Chondrocyte (in vitro differentiated cells): ENCODE data around the gene TMEM234. TPM values are rescaled to one million over a fixed set of nuclear protein-coding genes. Genes with fewer than 3 reads are reported as not detected.

Experiments used
- total RNA-seq: library from RNA; stranded (reverse); gene quantifications from 3 replicates; pipeline ENCODE4 v1.2.1, GENCODE V29; 2021

Gene TMEM234
- total RNA-seq, 1 donor from 2014 or later = 22.8 TPM

Other genes with a start within 250 kb of the TMEM234 start
- gene KHDRBS1, start 208.5 kb downstream of the TMEM234 start, total RNA-seq = 90.5 to 136 TPM (median 95.1 TPM) in 3 replicates
- 13.9 to 15.8 TPM (median 14.1 TPM) in 3 replicates for gene TMEM39B, start 149.4 kb downstream of the TMEM234 start, total RNA-seq
- 66.3 to 89.3 TPM (median 80.9 TPM) in 3 replicates for gene KPNA6, start 114.3 kb downstream of the TMEM234 start, total RNA-seq
- 78.3 to 86.7 TPM (median 84.3 TPM) in 3 replicates for gene TXLNA, start 42.7 kb downstream of the TMEM234 start, total RNA-seq
- gene CCDC28B, start 21.8 kb downstream of the TMEM234 start, total RNA-seq = 29.7 to 32.9 TPM (median 30.7 TPM) in 3 replicates
- 1.5 to 3.3 TPM (median 2.0 TPM) in 3 replicates for gene IQCC, start 16.7 kb downstream of the TMEM234 start, total RNA-seq
- not detected in 3 replicates for gene DCDC2B, start 13.3 kb downstream of the TMEM234 start, total RNA-seq
- gene EIF3I, start 54 bp upstream of the TMEM234 start, total RNA-seq = 120 to 142 TPM (median 131 TPM) in 3 replicates
- 1.4 to 3.1 TPM (median 2.9 TPM) in 3 replicates for gene FAM167B, start 24.9 kb upstream of the TMEM234 start, total RNA-seq
- gene LCK, start 28.9 kb upstream of the TMEM234 start, total RNA-seq = not detected in 3 replicates
- gene HDAC1, start 69.7 kb upstream of the TMEM234 start, total RNA-seq = 50.2 to 54.9 TPM (median 52.9 TPM) in 3 replicates
- gene MARCKSL1, start 113.9 kb upstream of the TMEM234 start, total RNA-seq = 58.8 to 104 TPM (median 103 TPM) in 3 replicates
- 3.6 to 4.5 TPM (median 4.4 TPM) in 3 replicates for gene FAM229A, start 140.1 kb upstream of the TMEM234 start, total RNA-seq
- gene TSSK3, start 140.2 kb upstream of the TMEM234 start, total RNA-seq = 0.90 to 2.0 TPM (median 1.7 TPM) in 3 replicates
- gene BSDC1, start 172.1 kb upstream of the TMEM234 start, total RNA-seq = 56.6 to 67.0 TPM (median 57.6 TPM) in 3 replicates
- gene ZBTB8B, start 242.7 kb upstream of the TMEM234 start, total RNA-seq = 0.30 to 0.53 TPM (median 0.33 TPM) in 3 replicates